HG03064 (cell line): ENCODE measurements around the gene UTP4.
"Not testable (repeated sequence)": the region's sequence is repeated elsewhere in the genome, so short reads cannot be mapped to it uniquely, and the experiment has no call there.

ENCODE experiments used
- ATAC-seq: cut with Tn5 transposase; IDR thresholded peaks from one replicate; pipeline ENCODE4 v1.9.1; 2021; ENCODE audit warnings: low read depth; ENCODE audit not compliant: unreplicated experiment

The UTP4 gene

GRCh38 chr16:69126801-69127200 lies 5.6 kb upstream of the UTP4 start:
- not testable (repeated sequence) for ATAC-seq

DNA sequence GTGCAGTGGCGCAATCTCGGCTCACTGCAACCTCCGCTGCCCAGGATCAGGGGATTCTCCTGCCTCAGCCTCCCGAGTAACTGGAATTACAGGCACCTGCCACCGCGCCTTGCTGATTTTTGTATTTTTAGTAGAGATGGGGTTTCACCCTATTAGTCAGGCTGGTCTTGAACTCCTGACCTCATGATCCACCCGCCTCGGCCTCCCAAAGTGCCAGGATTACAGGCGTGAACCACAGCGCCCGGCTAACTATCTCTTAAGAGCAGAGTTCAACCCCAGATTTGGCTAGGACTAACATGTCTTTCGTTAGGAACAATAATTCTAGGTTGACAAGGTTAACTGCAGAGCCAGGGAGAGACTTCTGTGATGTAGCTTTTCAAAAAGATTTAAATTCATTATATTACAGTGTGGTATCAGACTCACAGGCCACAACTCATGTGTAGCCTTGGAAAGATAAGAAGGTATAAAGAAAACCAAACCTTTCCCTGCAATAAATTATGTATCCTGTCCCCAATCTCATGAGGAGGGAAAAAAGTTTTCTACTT lies 4.4 kb upstream of the UTP4 start:
- no peak for ATAC-seq

- ATAC-seq = no peak
Measured at GRCh38 chr16:69130461-69130860, 2.0 kb upstream of the UTP4 start.

GRCh38 chr16:69131167-69131838 lies 1.1 kb upstream of the UTP4 start:
- ATAC-seq = no peak

GRCh38 chr16:69131839-69132423 lies 518 bp upstream of the UTP4 start:
- peak; percentile 32 for ATAC-seq

- ATAC-seq = no peak
Measured at GRCh38 chr16:69133373-69133954, 1.0 kb downstream of the UTP4 start.

DNA sequence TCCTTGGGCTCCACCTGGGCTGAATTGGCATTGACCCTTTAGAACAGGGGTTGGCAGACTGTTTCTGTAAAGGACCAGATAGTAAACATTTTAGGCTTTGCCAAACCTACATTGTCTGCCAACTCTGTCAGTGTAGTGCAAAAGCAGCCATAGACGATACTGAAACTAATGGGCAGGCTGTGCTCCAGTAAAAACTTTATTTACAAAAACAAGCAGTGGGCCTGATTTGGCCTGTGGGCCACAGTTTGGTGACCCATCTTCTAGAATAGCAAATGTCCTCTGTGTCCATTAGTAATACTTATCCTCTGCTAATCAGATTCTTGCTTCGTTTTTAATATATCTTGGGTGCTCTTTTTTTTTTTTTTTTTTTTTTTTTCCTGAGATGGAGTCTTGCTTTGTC lies 6.2 kb downstream of the UTP4 start:
- ATAC-seq = no peak

DNA sequence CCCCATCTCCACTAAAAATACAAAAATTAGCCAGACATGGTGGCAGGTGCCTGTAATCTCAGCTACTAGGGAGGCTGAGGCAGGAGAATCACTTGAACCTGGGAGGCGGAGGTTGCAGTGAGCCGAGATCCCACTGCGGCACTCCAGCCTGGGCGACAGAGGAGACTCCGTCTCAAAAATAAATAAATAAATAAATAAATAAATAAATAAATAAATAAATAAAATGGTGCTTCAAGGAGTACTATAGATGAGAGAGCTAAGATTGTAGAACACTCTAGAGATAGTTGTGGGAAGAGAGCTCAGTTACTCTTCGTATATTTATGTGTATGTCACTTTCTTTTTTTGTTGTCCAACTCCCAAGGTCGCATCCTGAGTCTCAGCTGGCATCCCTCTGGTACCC lies 7.0 kb downstream of the UTP4 start:
- ATAC-seq = not testable (repeated sequence)

DNA sequence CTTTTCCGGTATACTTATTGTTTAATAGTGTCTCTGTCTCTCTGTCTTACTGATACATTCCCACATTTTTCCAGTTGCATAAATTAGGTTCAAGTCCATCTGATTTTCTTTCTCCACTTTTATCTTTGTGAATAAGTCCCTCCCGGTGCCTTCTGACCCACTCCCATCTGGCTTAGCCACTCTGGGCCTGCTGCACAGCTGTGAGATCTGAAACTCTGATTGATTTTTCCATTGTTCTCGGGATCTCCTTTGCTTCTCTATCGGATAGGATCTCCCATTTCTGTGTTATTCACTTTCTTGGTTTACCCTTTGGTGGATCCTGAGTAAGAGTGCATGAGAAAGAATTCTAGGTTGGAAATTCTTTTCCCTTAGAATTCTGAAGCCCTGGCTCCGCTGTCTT lies 8.6 kb downstream of the UTP4 start:
- ATAC-seq = no peak

DNA sequence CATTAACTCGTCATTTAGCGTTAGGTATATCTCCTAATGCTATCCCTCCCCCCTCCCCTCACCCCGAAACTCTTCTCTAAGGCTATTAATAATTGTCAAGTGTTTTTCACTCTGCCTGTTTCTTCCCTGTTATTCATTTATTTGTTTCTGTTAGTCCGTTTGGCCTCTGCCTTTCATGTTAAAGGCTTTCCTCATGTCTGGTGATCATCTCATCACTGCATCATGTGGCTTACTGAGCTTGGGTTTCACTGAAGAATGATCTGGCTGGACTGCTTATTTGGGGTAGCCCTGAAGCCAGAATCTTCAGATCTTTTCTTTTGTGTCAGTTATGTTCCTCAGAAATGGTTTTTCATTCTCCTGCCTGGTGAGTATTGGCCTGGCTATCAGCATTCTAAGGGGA lies 9.5 kb downstream of the UTP4 start:
- no peak for ATAC-seq

DNA sequence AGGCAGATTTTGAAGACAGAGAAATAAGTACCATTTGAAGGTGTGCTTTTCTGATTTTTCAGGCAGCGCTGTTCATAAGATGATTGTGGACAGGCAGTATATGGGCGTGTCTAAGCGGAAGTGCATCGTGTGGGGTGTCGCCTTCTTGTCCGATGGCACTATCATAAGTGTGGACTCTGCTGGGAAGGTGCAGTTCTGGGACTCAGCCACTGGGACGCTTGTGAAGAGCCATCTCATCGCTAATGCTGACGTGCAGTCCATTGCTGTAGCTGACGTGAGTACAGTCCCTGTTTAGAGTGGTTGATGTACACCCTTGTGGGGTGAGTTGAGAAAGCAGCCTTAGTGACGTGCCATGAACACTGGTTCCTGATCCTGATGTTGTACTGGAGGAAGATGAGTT lies 10.7 kb downstream of the UTP4 start:
- no peak for ATAC-seq

- ATAC-seq = no peak
Measured at GRCh38 chr16:69145658-69146057, 13.2 kb downstream of the UTP4 start.

DNA sequence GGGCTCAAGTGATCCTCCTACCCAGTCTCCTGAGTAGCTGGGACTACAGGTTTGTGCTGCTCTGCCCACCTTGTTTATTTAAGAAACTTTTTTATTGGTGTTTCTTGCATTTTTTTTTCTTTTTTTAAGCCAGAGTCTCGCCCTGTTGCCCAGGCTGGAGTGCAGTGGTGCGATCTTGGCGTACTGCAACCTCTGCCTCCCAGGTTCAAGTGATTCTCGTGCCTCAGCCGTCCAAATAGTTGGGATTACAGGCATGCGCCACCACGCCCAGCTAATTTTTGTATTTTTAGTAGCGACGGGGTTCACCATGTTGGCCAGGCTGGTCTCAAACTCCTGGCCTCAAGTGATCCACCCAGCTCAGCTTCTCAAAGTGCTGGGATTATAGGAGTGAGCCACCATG lies 17.2 kb downstream of the UTP4 start:
- ATAC-seq = not testable (repeated sequence)

GRCh38 chr16:69150146-69150865 lies 17.9 kb downstream of the UTP4 start:
- ATAC-seq = no peak

DNA sequence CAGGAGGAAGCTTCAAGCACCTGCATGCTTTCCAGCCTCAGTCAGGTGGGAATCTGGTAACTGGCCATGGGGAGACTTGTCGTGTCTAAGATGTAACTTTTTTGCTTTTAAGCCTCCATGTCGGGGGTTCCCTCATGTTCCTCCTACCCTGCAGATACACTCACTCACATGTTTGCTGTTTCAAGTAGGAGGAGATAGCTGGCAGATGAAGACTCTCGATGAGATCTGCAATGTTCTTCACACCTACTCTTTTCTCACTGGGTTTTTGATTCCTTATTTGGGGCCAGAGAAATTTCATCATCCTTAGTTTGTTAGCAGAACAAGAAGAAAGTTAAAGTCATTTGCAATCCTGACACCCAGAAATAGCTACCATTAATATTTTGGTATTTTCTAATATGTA lies 24.7 kb downstream of the UTP4 start:
- ATAC-seq = no peak

DNA sequence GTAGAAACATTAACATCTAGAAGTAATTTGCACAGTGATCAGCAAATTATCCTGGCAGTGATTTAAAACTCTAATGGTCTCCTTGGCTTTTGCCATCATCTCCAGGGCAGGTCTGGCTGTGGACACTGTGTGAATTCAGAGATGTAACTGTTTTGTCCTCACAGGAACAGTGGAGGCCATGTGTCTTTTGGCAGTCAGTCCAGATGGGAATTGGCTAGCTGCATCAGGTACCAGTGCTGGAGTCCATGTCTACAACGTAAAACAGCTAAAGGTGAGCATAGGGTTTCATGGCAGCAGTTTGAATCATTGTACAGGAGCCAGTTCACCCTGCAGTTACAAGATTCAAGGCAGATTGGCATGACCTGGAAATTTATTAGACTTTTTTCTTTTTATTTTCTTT lies 27.7 kb downstream of the UTP4 start:
- no peak for ATAC-seq

DNA sequence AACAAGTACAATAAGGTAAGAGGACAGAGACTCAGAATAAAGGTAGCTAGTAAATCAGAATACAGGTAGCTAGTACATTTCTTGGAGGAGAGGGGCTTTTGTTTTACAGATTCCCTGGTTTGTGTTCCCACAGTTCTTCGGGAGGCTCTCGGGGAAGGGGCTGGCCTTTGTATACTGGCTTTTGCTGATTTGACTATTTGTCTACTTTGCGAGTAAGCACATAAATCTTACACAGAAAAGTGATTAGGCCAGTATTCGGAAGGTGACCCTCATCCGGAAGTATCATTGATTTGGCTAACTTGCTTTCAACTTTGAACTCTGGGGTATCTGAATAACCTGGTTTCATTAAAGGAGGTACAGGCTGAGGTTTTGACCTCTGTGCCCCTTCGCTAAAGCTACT lies 33.1 kb downstream of the UTP4 start:
- ATAC-seq = no peak

- no peak for ATAC-seq
Measured at GRCh38 chr16:69166221-69166833, 33.9 kb downstream of the UTP4 start.

DNA sequence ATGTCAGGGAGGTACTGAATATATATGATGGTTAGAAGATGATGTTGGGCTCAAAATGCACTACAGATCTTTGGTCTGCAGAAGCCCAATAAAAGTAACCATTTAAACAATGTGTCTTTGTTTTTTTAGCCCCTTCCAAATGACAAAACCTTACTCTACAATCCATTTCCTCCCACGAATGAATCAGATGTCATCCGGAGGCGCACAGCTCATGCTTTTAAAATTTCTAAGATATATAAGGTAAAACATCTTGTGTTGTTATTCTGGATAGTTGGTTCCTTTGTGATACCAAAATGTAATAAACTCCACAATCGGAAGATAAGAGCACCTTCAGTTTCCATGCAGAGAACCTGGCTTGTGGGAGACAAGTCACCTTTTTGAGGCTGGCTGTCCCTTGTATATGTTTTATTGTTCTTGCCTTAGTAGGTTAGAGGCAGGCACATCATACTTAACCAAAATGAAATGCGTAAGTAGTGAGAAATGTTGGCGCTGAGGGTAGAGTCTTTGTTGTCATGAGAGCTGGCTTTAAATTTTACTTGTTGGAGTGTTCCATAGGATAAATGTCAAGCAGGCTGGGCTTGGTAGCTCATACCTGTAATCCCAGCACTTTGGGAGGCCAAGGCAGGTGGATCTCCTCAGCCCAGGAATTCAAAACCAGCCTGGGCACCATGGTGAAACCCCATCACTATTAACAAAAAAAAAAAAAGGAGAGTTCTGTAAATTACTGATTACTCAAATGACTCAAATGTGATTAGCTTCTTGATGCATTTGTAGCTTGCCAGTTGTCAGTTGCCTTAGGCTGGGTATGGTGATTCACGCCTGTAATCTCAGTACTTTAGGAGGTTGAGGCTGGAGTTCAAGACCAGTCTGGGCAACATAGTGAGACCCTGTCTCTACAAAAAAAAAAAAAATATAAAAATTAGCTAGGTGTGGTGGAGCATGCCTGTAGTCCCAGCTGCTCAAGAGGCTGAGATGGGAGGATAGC lies 34.8 kb downstream of the UTP4 start:
- ATAC-seq = no peak

- ATAC-seq = no peak
Measured at GRCh38 chr16:69169051-69169450, 36.6 kb downstream of the UTP4 start.
